Left ventricle myocardium superior (tissue), 1 donor: ENCODE results near the gene VMP1. TPM values are rescaled to one million over a fixed set of nuclear protein-coding genes. Genes with fewer than 3 reads are reported as not detected.
"Not testable (repeated sequence)": the region's sequence is repeated elsewhere in the genome, so short reads cannot be mapped to it uniquely, and the experiment has no call there.

Experiments used
- ATAC-seq: fragments of 200-7000 bp; cut with Tn5 transposase; one replicate; pipeline ENCODE4 v1.9.1; 2020; ENCODE audit warnings: mild to moderate bottlenecking, moderate library complexity
- DNase-seq: peaks from one replicate; pipeline ENCODE4 v3.0.0-alpha.2; 2020
- intact Hi-C: fragments of 100-400 bp; cut with micrococcal nuclease; formaldehyde crosslinking; loops from one replicate; pipeline ENCODE4 v1.11.0; 2022
- total RNA-seq: library from RNA; stranded (reverse); fragmentation: NEBNext Ultra II Directional; extraction: Animal tissue kit (Norgen Biotek cat#: 25700); gene quantifications from one replicate; pipeline ENCODE4 v1.2.1, GENCODE V29; 2021
- donor health status: DM: no; HTN: yes; CAD: no; lungs with severe emphysema.

The VMP1 gene
- total RNA-seq, 1 donor from 2014 or later: 55.9 TPM

DNA sequence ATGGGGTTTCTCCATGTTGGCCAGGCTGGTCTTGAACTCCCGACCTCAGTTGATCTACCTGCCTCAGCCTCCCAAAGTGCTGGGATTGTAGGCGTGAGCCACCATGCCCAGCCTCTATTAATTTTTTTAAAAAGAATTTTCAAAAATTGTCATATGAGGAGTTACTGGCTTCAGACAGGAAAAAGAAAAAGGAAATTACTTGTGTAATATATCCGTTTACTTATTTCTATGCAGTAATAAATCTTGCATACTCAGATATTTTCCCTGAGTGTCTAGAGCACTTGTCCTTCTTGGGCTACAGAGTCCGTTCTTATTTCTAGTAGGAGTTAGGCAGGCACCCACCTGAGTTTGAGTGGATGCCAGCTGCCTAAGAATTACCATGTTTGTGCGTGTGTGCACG, 85.8 kb downstream of the VMP1 start:
- no peak for DNase-seq
- intact Hi-C loops: no loop called here
- peak; percentile 47 for ATAC-seq

DNA sequence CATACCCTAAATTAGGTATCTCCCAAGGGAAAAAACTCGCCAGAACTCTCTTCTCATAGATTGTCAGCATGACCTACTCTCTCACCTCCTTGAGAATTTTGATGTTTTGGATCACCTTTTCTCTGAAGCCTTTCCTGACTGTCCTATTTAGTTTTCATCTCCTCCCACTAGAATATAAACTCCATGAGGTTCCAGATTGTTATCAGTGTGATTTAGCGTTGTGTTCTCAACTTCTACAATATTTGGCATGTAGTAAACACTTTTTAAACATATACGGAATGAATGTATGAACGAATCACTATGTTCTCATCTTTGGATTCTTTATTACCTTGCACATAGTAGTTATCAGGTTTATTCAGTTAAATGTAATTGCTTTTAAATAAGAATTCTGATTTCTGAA, 88.7 kb downstream of the VMP1 start:
- ATAC-seq (no peak), DNase-seq (no peak)
- intact Hi-C loops: no loop called here

- DNase-seq (no peak), ATAC-seq (no peak)
- intact Hi-C loops: no loop called here
Measured at GRCh38 chr17:59796785-59797205, 89.3 kb downstream of the VMP1 start.

GRCh38 chr17:59798111-59798510, 90.7 kb downstream of the VMP1 start:
- ATAC-seq: no peak
- no peak for DNase-seq
- intact Hi-C loops: no loop called here

- intact Hi-C loops: no loop called here
- ATAC-seq: no peak
- DNase-seq: no peak
Measured at GRCh38 chr17:59800530-59800942, 93.1 kb downstream of the VMP1 start.

DNA sequence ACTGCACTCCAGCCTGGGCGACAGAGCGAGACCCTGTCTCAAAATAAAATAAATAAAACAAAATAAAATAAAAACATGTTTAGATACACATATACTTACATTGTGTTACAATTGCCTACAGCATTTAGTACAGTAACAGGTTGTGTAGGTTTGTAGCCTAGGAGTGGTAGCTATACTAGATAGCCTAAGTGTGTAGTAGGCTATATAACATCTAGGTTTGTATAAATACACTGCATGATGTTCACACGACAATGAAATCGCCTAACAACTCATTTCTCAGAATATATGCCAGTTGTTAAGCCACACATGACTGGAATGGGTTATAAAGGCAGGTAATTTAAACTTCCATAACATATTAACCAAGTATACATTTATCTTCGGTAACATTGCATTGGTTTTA, 94.7 kb downstream of the VMP1 start:
- intact Hi-C loops: no loop called here
- ATAC-seq: no peak
- DNase-seq: no peak

DNA sequence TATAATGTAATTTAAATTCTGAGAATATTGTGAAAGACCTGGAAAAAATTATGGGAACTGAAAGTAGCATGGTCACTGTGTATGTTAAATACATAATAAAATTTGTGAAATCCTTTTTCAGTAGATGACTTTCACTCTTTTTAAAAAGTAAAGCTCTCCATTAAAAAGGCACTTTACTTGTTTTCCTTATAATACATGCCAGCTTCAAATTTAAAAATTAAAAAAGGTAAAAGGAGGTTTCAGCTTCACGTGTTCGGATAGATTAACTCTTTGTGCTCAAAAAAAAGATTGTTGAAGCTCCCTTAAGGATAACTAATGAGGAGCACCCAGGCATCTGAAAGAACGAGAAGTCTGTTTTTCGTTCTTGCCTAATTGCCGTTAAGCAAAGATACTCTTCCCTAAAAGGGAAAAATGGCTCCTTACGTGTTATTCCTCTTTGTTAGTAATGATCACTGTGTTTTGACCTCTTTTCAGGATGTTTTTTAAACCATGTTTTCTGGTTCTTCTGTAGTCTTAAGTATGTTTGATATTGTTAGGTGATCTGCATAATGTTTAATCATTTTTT, 97.5 kb downstream of the VMP1 start:
- DNase-seq (no peak), ATAC-seq (peak; percentile 29)
- intact Hi-C loops: no loop called here

- ATAC-seq, DNase-seq, intact Hi-C loops: not testable (repeated sequence)
Measured at GRCh38 chr17:59806322-59806721, 98.9 kb downstream of the VMP1 start.

DNA sequence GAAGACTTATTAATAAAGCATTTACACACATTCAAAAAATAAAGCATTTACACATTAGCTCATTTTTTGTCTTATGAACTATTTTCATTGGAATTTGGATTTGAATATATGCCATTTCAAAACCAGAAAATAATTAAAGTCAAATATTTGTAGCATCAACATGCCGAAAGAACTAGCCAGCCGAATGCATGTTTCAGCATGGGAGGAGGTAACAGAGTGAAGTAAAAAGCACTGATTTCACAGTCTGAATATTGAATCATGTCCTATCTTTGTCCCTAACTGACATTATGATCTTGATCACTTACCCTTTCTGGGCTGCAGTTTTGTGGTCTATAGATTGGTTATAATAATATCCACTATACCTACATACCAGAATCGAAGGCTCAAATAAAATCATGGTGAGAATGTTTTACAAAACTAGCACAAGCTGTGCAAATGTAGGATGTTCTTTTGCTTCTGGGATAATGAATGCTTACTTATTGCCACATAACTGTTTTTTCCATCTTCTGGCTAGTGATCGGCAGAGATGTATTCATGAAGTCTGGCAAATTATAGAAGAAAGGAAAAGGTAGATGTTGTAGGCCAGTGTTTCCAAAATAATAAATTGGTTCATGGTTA, 100.5 kb downstream of the VMP1 start:
- ATAC-seq (no peak), DNase-seq (no peak)
- intact Hi-C loops: no loop called here

DNA sequence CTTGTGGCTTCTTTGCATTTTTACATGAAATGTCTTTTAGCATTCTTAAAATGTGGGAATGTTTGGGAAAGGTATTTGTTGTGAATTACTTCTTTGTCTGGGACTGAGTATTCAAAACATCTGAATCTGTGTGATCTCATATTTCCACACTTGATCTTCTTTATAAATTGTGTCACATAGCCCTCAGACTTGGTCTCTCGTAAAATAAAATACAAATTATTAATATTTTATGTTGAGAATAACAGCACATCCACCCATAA, 103.4 kb downstream of the VMP1 start:
- intact Hi-C loops: no loop called here
- DNase-seq: no peak
- ATAC-seq: no peak

DNA sequence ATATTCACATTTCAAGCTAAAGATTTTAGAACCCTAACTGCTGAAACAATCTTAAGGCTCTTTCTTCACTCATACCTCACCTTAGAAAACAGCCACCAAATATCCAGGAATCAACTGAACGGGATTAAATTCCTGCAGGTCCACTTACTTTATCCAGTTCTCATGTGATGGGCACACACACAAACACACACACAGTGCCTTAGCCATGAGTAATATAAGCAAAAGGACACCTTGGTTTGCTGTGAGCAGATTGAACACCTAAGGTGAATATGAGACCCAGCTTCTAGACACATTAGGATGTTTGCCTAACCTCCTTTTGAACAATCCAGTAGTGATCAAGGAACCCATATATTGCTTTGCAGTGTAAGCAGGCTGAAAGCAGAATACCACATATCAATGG, 103.8 kb downstream of the VMP1 start:
- DNase-seq: no peak
- intact Hi-C loops: no loop called here
- ATAC-seq: no peak

DNA sequence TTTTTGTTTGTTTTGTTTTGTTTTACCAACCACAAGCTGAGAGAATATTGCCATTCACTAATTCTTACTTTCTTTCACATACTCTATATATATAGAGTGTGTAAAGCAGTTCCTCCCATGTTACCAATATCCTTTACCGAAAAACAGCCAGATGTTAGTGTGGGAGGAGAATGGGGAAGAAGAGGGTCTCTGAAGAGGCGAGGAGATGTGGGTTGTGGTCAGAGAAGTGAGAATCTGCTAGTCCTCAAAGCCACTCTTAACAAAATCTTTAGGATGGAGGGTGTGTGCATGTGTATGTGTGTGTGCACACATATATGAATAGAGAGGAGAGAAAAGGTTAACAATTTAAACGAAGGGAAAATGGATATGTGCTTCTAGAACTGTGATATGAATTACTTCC, 104.7 kb downstream of the VMP1 start:
- ATAC-seq (no peak), DNase-seq (no peak)
- intact Hi-C loops: no loop called here

GRCh38 chr17:59814276-59814675, 106.8 kb downstream of the VMP1 start:
- intact Hi-C loops: no loop called here

GRCh38 chr17:59814685-59815084, 107.2 kb downstream of the VMP1 start:
- ATAC-seq: no peak
- DNase-seq: no peak
- intact Hi-C loops: no loop called here

More at GRCh38 chr17:59814276-59814675, 106.8 kb downstream of the VMP1 start:
- DNase-seq: no peak
- ATAC-seq: no peak

GRCh38 chr17:59815965-59816364, 108.5 kb downstream of the VMP1 start:
- ATAC-seq (no peak), DNase-seq (no peak)
- intact Hi-C loops: no loop called here

- DNase-seq: no peak
- intact Hi-C loops: no loop called here
- ATAC-seq: peak; percentile 32
Measured at GRCh38 chr17:59825533-59826322, 118.3 kb downstream of the VMP1 start.

- DNase-seq: no peak
- intact Hi-C loops: no loop called here
- ATAC-seq: no peak
Measured at GRCh38 chr17:59826706-59827453, 119.4 kb downstream of the VMP1 start.

GRCh38 chr17:59827721-59828477, 120.4 kb downstream of the VMP1 start:
- intact Hi-C loops: no loop called here
- ATAC-seq: no peak
- DNase-seq: no peak

DNA sequence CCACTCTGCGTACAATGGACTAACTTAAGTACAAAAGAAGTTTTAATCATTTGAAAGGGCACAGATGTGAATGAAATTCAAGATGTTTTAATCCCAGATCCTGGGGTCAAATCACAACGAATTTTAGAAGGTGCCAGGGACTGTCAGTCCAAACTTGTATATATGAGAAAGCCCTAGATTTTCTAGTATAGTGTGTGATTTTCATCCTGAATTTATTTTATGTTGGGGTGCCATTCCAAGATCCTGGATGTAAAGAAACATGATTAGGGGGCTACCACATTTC, 121.0 kb downstream of the VMP1 start:
- ATAC-seq: no peak
- intact Hi-C loops: no loop called here
- no peak for DNase-seq

- intact Hi-C loops, ATAC-seq: not testable (repeated sequence)
Measured at GRCh38 chr17:59828819-59829216, 121.4 kb downstream of the VMP1 start.

More at GRCh38 chr17:59828819-59829216, 121.4 kb downstream of the VMP1 start:
- DNase-seq: not testable (repeated sequence)
